HG02678 (cell line): ENCODE measurements around the gene PPM1H.
"Not testable (repeated sequence)": the region's sequence is repeated elsewhere in the genome, so short reads cannot be mapped to it uniquely, and the experiment has no call there.

Source experiments
- ATAC-seq: cut with Tn5 transposase; IDR thresholded peaks from one replicate; pipeline ENCODE4 v1.9.1; 2021; ENCODE audit warnings: mild to moderate bottlenecking, moderate library complexity; ENCODE audit not compliant: unreplicated experiment

Gene PPM1H

GRCh38 chr12:62910549-62911169, 24.3 kb downstream of the PPM1H start:
- ATAC-seq: no peak

GRCh38 chr12:62909340-62909739, 25.6 kb downstream of the PPM1H start:
- ATAC-seq: no peak

- no peak for ATAC-seq
These were observed 26.3 kb downstream of the PPM1H start for GRCh38 chr12:62908674-62909073.

GRCh38 chr12:62907561-62907960, 27.4 kb downstream of the PPM1H start:
- no peak for ATAC-seq

GRCh38 chr12:62907078-62907477, 27.9 kb downstream of the PPM1H start:
- no peak for ATAC-seq

GRCh38 chr12:62903151-62903550, 31.8 kb downstream of the PPM1H start:
- ATAC-seq: no peak

GRCh38 chr12:62900686-62901272, 34.2 kb downstream of the PPM1H start:
- ATAC-seq: no peak

- no peak for ATAC-seq
These were observed 35.2 kb downstream of the PPM1H start for GRCh38 chr12:62899568-62900390.

- ATAC-seq: no peak
These were observed 36.4 kb downstream of the PPM1H start for GRCh38 chr12:62898526-62898925.

- ATAC-seq: no peak
These were observed 39.5 kb downstream of the PPM1H start for GRCh38 chr12:62895351-62895877.

GRCh38 chr12:62893276-62893675, 41.7 kb downstream of the PPM1H start:
- ATAC-seq: no peak

- no peak for ATAC-seq
These were observed 43.0 kb downstream of the PPM1H start for GRCh38 chr12:62891805-62892549.

GRCh38 chr12:62888454-62889110, 46.4 kb downstream of the PPM1H start:
- no peak for ATAC-seq

- no peak for ATAC-seq
These were observed 48.2 kb downstream of the PPM1H start for GRCh38 chr12:62886796-62887195.

- ATAC-seq: no peak
These were observed 49.7 kb downstream of the PPM1H start for GRCh38 chr12:62885242-62885641.

GRCh38 chr12:62884832-62885231, 50.1 kb downstream of the PPM1H start:
- not testable (repeated sequence) for ATAC-seq

- no peak for ATAC-seq
These were observed 52.3 kb downstream of the PPM1H start for GRCh38 chr12:62882696-62883095.

GRCh38 chr12:62882140-62882539, 52.8 kb downstream of the PPM1H start:
- ATAC-seq: no peak

- ATAC-seq: no peak
These were observed 55.3 kb downstream of the PPM1H start for GRCh38 chr12:62879691-62880090.

- ATAC-seq: not testable (repeated sequence)
These were observed 55.7 kb downstream of the PPM1H start for GRCh38 chr12:62879228-62879627.

- no peak for ATAC-seq
These were observed 56.7 kb downstream of the PPM1H start for GRCh38 chr12:62878211-62878610.
